Embryonic facial prominence (tissue), 1 donor: ENCODE measurements around the gene MROH2A.

Experiments used
- DNase-seq: peaks from one replicate; pipeline ENCODE4 v3.0.0-alpha.2; 2016; ENCODE audit errors: extremely low spot score

Gene MROH2A

GRCh38 chr2:233761040-233761769, 16.9 kb upstream of the MROH2A start:
- no peak for DNase-seq

GRCh38 chr2:233764264-233764663, 13.9 kb upstream of the MROH2A start:
- no peak for DNase-seq

- DNase-seq, result no peak
Observed at GRCh38 chr2:233764761-233765160, 13.4 kb upstream of the MROH2A start.

GRCh38 chr2:233766416-233766815, 11.7 kb upstream of the MROH2A start:
- no peak for DNase-seq

- DNase-seq, result no peak
Observed at GRCh38 chr2:233768076-233768475, 10.1 kb upstream of the MROH2A start.

GRCh38 chr2:233769260-233769659, 8.9 kb upstream of the MROH2A start:
- no peak for DNase-seq

- no peak for DNase-seq
Observed at GRCh38 chr2:233772153-233772552, 6.0 kb upstream of the MROH2A start.

- DNase-seq, result no peak
Observed at GRCh38 chr2:233772583-233772982, 5.5 kb upstream of the MROH2A start.

- no peak for DNase-seq
Observed at GRCh38 chr2:233773854-233774253, 4.3 kb upstream of the MROH2A start.

GRCh38 chr2:233775414-233775813, 2.7 kb upstream of the MROH2A start:
- DNase-seq, result no peak

- DNase-seq, result no peak
Observed at GRCh38 chr2:233779722-233780121, 1.6 kb downstream of the MROH2A start.

- DNase-seq, result no peak
Observed at GRCh38 chr2:233780771-233781170, 2.6 kb downstream of the MROH2A start.

GRCh38 chr2:233789554-233789953, 11.4 kb downstream of the MROH2A start:
- DNase-seq, result no peak

GRCh38 chr2:233791151-233791882, 13.2 kb downstream of the MROH2A start:
- DNase-seq, result no peak

GRCh38 chr2:233791883-233792329, 13.8 kb downstream of the MROH2A start:
- DNase-seq, result no peak

- no peak for DNase-seq
Observed at GRCh38 chr2:233792720-233793119, 14.6 kb downstream of the MROH2A start.

GRCh38 chr2:233793465-233794127, 15.5 kb downstream of the MROH2A start:
- no peak for DNase-seq

- DNase-seq, result no peak
Observed at GRCh38 chr2:233794128-233794658, 16.1 kb downstream of the MROH2A start.

GRCh38 chr2:233795735-233796171, 17.6 kb downstream of the MROH2A start:
- DNase-seq, result no peak

GRCh38 chr2:233796254-233796653, 18.1 kb downstream of the MROH2A start:
- DNase-seq, result no peak

- DNase-seq, result no peak
Observed at GRCh38 chr2:233798335-233799086, 20.4 kb downstream of the MROH2A start.
